Gastrocnemius medialis (tissue), 4 donors: ENCODE data around the gene SLC22A1.

ENCODE experiments used
- POLR2A ChIP-seq, 2 donors: fragments of 450-650 bp; IDR thresholded peaks; one replicate each; pipeline ENCODE4 v1.6.1; 2017; ENCODE audit warnings: antibody characterized with exemption in 2 of 2, mild to moderate bottlenecking in 2 of 2, moderate library complexity in 2 of 2
- TF ChIP-seq, protein P1 (sequence below), 5 experiments: fragments of 450-650 bp in 3 of 5; fragments of 200-600 bp in 2 of 5; sonication (generic) in 2 of 5; IDR thresholded peaks in 4 of 5; conservative IDR thresholded peaks in 1 of 5; 1 replicate in 4 of 5; 2 replicates in 1 of 5; pipeline ENCODE4 v1.5.1; 2016 to 2019; ENCODE audit warnings: antibody characterized with exemption in 5 of 5, mild to moderate bottlenecking in 3 of 5, moderate library complexity in 3 of 5

DNA sequence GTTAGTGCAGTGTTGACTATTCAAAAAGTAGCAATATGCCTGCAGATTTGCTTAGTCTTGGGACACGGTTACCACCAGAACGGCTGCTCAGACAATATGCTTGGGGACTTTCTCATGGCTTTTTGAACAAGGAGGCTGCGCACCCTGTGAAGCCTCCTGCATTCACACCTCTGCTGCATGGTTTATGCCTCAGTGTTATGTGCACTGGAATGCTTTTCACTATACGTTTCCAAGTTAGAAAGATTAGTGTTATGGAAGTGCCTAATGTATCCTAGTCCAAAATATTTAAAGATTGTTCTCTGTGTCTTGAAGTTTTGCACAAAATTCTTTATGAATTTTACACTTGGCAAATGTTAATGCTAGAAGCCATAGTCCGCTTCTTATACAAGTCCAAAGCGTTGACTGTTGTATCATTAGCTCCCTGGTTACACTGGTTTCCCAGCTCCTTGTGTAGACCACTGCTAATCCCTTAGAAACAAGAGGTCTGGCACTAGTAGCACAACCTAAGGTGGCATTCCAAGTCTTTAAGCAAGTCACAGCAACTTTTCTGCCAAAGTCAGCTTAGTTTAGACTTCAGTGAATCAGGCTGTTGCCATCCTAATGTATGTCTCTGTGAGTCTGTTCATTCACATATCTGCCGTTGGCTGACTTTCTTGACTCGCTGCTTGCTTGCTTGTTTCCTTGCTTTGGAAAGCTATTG lies 26.3 kb upstream of the SLC22A1 start:
- TF ChIP-seq, protein P1, sequence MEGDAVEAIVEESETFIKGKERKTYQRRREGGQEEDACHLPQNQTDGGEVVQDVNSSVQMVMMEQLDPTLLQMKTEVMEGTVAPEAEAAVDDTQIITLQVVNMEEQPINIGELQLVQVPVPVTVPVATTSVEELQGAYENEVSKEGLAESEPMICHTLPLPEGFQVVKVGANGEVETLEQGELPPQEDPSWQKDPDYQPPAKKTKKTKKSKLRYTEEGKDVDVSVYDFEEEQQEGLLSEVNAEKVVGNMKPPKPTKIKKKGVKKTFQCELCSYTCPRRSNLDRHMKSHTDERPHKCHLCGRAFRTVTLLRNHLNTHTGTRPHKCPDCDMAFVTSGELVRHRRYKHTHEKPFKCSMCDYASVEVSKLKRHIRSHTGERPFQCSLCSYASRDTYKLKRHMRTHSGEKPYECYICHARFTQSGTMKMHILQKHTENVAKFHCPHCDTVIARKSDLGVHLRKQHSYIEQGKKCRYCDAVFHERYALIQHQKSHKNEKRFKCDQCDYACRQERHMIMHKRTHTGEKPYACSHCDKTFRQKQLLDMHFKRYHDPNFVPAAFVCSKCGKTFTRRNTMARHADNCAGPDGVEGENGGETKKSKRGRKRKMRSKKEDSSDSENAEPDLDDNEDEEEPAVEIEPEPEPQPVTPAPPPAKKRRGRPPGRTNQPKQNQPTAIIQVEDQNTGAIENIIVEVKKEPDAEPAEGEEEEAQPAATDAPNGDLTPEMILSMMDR (IDR thresholded peaks at IDR 0.05 in 4 of 5, conservative IDR thresholded peaks at IDR 0.05 in 1 of 5) = no peak
- TF ChIP-seq POLR2A (IDR thresholded peaks at IDR 0.05) = no peak
